AG08396 (cell line): ENCODE results near the gene ALX3.
"Not testable (repeated sequence)": the region's sequence is repeated elsewhere in the genome, so short reads cannot be mapped to it uniquely, and the experiment has no call there.

Experiments used
- DNase-seq: peaks from one replicate; pipeline ENCODE4 v3.0.0; 2012; ENCODE audit warnings: low spot score, mixed read lengths

Gene ALX3

DNA sequence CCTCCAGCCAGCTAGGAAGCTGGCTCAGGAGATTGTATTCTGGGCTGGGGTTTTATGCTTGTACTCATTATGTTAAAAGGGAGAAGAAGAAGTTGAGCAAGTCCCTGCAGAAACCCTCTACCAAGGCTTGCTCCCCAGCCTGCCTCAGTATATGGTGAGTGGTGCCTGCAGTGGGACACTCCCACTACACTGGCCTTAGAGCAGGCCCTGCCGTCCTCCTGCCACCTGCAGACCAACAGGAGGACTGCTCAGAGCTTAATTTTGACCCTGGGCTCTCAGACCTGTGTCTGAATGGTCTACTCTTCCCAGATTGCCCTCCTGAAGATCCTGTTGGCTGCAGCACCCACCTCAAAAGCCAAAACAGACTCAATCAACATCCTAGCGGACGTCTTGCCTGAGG lies 23.0 kb downstream of the ALX3 start:
- no peak for DNase-seq

DNA sequence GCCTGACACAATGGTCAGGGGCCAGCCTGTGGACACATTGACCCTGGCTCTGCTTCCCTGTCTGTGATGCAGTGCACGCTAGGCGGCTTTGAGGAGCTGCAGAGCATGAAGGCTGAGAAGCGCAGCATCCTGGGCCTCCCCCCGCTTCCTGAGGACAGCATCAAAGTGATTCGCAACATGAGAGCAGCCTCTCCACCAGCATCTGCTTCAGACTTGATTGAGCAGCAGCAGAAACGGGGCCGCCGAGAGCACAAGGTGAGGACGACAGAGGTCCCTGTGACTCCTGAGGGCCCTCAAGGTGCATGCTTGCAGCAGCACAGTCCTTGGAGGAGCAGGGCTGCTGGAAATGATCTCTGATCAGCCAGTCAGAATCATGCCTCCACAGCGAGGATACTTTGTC lies 27.5 kb downstream of the ALX3 start:
- no peak for DNase-seq

DNA sequence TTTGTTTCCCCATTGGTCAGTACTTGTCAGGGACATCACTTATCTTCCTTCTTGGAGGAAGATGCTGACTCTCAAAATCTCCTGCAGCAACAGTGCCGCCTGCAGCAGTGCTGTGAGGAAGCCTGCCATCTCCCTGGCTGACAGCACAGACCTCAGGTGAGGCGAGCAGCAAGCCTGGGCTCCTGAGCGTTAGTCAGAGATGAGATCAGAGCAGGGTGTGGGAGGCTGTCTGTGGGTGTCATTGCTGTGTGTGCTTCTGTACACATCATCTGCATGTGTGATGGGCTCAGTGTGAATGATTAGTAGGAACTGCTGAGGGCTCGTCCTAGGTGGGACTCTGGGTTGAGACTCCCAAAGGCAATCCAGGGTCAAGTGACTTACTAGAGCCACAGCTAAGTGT lies 29.9 kb downstream of the ALX3 start:
- DNase-seq: no peak

DNA sequence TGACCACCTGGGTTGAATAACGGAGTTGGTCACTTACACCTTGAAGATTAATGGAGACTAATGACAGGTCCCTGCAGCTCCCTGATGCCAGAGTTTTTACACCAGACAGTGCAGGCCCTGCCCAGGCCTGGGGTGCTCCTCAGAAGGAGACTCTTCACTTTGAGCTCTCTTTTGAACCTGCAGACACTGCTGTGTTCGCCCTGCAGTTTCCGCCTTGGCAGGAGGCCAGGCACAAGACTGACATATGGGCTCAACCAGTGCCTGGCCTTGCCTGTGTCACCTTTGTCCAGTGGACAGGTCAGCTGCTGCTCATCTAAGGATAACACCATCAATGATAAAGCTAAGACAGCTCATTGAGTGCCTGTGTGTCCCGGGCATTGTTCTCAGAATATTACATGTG lies 30.8 kb downstream of the ALX3 start:
- DNase-seq: no peak

DNA sequence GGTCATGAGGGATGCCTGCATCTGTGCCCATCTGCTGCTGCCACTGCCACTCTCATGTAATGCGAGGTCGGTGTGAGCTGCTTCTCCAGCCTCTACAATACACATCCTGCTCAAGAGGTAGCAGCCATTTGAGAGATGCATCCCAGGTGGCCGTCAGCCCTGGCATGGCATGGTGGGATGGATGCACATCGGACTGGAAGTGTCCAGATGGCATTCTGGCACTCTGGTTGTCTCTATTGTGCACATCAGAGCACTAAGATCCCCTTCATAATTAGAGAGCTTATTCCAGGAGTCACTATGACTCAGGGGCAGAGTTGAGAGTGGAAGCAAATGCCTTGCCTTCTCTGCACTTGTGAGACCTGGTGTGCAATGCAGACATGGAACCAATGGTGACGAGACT lies 32.2 kb downstream of the ALX3 start:
- DNase-seq: no peak

DNA sequence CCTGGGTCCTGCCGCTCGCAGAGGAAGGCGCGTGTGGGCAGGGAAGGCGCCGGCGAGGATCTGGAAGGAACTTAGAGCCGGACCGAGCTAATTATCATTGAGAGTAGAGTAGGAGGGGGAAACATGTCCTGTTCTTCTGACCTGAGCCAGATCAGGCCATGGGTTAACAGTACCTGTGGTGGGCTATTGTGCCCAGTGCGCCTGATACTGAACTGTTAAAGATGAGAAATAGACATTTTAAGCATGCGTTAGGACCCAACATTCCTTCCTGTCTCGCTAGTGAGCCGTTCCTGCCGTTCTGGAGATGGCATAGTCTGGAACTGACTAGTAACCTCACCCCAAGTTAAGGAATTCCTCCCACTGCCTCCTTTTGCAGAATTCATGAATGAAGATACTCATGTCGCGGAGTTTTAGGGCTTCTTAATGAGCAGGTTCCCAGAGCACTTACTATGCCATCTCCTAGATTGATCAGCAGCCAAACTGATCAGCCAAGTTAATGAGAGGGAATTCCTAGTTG lies 35.2 kb downstream of the ALX3 start:
- DNase-seq: peak; percentile 35

DNA sequence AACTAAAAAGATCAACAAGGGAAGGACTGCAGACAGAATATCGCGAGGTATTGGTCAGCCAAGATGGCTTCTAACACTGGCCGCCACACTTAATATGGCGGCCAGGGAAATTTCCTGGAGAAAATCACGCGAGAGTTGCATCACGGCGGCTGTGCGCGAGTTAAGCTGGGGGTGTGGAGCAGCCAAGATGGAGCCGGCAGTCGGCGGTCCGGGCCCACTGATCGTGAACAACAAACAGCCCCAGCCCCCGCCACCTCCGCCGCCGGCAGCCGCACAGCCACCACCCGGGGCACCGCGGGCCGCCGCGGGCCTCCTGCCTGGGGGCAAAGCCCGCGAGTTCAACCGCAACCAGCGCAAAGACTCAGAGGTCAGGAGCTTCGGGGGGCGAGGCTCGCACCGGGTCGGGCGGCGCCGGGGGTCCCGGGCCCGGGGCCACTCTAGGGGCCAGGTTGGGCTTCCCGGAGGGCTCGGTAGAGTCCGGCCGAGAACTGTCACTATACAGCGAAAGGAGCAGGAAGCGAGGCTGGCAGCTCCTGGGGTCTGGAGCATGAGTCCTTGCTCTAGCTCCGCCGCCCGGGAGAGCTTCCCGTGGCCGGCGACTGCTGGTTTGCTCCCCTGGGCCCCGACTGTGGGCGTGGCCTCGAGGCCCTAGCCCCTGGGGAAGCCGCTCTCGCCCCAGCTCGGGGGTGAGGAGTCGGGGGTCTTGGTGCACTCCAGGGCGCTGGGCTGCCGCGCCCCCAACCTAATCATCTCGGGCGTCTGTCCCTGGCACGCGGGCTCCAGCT lies 35.8 kb downstream of the ALX3 start, which contains the start of gene STRIP1:
Gene STRIP1, plus strand, starts transcription at position 174 of the 785 bp plus-strand sequence. Its CDS starts 14 bp downstream, at position 188.
- peak; percentile 94 for DNase-seq

DNA sequence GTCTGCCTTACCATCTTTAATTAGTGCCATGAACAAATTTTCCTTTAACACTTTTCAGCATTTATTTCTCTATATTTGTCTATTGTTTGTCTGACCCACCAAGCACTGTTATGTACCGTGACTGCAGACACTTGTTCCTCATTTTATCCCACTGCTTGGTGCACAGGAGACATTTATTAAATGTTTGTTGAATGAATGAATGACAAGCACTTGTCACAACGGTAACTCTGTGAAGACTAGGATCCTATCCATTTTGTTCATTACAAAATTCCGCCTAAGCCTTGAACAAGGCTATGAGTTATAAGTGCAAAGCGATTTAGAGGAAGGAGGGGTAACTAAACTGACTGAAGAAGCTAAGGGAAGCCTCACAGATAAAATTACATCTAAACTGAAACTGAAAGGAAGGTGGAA lies 36.4 kb downstream of the ALX3 start:
- DNase-seq: no peak

DNA sequence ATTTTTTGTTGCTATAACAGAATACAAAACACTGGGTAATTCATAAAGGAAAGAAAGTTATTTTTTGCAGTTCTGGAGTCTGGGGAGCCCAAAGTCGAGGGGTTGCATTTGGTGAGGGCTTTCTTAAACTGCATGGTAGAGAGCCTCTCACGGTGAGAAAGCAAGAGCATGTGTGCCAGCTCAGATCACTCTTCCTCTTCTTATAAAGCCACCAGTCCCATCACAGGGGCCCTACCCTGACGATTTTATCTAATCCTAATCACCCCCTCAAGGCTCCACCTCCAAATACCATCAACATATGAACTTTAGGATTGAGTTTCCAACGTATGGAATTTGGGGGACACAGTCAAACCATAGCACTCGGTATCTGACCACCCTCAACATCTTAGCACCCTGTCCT lies 37.1 kb downstream of the ALX3 start:
- no peak for DNase-seq

DNA sequence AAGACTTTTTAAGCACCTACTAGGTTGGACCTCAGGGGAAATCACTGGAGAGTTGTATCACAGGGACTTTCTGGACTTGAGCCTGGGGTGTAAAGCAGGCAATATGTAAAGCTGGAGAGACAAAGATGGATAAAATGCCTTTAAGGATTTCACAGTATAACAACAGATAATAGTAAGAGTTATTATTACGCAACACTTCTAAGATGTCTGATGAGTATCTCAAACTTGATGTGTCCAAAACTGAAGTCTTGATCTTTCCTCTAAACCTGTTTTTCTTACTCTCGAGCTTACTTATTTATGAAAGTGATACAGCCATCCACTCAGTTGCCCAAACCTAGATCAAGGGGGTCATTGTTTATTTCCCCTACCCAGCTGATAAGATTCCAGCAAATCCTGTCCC lies 38.1 kb downstream of the ALX3 start:
- no peak for DNase-seq

DNA sequence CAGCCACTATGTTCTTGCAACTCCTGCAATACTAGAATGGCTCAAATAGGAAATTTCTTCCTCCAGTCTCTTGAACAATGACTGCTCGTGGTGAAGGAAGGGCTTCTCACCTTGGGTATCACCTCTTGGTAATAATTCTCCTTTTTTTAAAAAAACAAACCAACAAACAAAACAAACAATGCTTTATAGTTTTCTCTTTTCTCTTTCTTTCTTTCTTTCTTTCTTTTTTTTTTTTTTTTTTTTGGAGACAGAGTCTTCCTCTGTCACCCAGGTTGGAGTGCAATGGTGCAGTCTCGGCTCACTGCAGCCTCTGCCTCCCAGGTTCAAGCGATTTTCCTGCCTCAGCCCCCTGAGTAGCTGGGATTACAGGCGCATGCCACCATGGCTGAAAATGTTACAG lies 39.8 kb downstream of the ALX3 start:
- DNase-seq: not testable (repeated sequence)

DNA sequence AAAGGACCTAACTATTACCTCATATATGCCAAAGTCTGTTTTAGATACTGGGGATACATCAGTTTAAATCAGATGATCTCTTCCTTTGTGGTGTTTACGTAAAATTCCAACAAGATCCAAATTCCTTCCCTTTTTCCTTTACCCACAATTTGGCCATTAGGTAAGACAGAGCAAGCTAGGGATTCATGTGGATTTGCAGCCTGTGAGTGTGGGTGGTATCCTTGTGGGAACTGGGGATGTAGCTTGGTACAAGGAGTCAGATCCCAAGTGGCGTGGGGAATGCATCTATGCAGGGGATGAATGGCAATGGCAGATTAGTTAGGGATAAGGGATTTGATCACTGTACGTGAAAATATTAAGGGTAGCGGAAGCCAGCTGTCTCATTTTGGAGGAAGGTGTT lies 45.9 kb downstream of the ALX3 start:
- no peak for DNase-seq

DNA sequence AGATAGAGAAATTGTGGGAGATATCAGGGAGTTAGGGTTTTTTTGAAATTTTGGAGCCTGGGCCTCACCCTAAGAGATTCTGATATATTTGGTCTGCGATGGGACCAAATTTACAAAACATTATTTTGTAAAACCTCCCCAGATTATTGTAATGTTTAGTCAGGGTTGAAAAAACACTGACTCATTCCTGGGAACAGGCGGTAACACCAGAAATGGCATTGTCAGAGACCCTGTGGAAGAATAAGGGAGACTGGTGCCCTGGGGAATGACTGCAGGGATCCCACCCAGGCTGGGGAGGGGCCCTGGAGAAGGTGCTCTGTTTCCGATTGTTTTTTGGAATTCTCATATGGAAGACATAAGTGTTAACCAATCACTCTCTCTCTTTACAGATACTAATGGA lies 49.2 kb downstream of the ALX3 start:
- DNase-seq: no peak

DNA sequence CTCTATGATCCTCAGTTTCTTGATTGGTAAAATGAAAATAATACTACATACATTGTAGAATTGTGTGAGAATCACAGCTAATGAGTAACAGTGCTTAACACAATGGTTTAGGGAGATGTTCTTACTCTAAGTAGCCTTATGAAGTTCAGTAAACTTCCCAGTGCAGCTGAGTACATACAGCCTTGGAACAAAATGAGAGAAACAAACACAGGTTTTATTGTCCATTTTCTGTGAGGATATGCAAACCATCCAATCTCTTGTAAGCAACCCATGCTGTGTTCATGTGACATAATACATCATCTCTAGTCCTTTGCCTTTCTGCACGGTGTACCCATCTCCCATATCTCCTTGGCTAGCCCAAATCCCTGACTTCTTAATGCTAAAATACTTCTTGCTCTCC lies 50.7 kb downstream of the ALX3 start:
- no peak for DNase-seq

DNA sequence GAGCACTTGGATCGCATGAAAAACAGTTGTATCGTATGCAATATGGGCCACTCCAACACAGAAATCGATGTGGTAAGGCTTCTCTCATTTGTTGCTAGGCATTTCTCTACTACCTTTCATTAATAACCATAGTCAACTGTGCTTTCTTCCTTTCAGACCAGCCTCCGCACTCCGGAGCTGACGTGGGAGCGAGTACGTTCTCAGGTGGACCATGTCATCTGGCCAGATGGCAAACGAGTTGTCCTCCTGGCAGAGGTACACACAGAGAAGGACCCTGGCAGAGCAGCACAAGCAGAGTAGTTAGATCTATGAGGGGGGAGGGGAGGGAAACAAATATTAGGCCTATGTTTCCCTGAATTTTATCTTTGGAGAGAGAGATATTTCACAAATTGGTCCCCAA lies 52.1 kb downstream of the ALX3 start:
- no peak for DNase-seq

DNA sequence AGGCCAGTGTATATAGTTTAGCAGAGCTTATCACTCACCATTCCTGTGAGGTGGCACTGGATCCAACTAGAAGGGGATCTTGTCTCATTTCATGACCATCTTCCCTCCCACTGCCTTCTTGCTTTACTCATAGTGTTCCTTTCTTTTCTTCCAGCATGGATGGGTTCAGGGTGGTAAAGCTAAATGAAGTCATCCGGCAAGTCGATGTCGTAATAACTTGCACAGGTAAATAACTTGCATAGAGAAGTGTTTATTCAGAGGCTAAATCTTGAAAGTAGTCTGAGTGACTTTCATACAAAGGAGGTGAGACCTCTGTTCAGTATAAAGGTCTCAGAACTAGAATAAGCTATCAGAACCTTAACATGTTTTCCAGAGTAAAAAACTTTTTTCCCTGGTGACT lies 52.7 kb downstream of the ALX3 start:
- no peak for DNase-seq

DNA sequence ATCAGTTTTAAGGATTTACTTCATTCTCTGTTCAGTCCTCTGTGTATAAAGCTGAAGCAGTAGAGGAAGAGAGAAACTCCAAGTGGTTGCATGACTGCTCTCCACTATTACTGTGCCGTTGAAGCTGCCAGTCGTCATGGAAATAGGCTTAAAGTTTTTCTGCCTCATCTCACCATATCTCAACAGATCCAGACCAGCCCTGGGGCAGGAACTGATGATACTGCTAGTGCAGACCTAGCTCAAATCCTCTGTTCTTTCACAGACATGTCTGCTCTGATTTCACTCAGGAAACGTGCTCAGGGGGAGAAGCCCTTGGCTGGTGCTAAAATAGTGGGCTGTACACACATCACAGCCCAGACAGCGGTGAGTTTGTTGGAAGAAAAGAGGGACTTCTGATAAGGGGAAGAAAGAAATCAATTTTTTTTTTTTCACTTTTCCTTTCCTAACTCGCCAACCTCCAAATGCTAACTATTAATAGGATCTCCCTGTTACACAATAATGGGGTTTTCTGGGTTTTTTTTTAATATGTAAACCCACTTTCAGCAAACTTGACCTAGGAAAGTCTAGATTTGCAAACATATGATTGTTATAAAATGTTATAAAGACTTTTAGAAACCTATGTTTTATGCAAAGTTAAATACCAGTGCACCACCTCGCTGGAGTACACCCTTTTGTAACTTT lies 58.2 kb downstream of the ALX3 start:
- DNase-seq: no peak

DNA sequence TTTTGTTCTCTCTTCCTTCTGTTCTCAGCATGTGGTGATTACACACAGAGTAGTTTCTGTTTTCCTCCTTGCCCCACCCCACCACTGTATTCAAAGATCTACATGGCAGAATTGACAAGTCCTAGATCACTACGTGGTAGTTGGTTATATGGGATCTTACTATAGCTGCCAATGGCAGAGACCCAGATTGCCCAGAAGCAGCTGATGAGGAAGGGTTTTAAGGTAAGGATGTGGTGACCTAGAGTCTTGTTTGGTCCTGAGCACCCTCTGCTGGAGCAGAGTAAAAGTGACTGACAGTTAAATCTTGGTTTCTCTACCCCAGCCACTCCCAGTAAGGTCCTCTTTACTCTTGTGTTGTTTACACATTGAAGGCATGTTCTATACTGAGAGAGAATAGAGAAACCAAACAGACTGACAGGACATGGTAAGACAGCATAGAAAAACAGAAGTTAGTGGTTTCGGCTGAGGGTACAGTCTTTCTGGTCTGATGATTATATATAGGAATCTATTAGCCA lies 58.9 kb downstream of the ALX3 start:
- peak; percentile 49 for DNase-seq
